Measurements from ENCODE around the gene SNTG2.

SNTG2 gene

DNA sequence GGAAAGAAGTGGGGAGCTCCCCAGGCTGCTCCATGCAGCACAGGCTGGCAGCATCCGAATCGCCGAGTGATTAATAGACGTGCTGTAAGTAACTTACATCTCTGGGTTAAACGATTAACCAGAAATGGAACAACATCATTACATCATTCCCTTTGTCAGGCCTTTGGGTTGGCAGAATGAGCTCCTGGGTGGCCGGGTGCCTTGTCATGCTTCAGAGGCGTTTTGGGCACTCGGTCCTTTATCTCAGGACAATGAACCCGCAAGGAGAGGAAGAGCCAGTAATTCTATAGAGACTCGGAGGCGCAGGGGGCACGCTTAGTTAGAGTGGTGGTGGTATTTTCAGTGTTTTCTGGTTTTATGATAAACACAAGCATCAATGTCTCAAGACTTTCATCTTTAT, 315.7 kb downstream of the SNTG2 start:
- no peak overlapping the region for H3K4me3 ChIP-seq (ENCODE audit: low read depth, low read length)
- TF ChIP-seq CTCF (IDR thresholded peaks at IDR 0.05; ENCODE audit: low read depth, low read length, missing control alignments) = no peak
- in situ Hi-C loops (cut with HindIII; ENCODE audit: low sequenced_read_pairs) = no loop called here
- DNase-seq (ENCODE audit: low read depth) = no peak

DNA sequence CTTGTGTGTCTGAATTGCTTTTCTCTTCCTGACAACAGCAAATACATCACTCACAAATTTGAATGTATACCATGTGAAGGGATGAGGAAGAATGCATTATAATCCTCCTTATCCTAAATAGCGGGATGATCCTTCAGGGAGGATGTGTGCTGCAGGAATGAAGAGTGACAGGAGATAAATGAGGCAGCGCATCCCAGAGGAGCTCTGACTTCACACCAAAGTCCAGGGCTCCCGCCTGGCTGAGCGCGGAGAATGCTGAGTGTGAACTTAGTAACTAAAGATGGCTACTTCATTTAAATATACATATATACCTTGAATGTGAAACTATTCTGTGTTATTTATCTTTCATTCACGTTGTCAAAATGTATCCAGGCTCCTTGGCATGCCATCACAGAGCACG, 317.4 kb downstream of the SNTG2 start:
- no peak for TF ChIP-seq CTCF (IDR thresholded peaks at IDR 0.05; ENCODE audit: low read depth, low read length, missing control alignments)
- DNase-seq (ENCODE audit: low read depth) = no peak
- in situ Hi-C loops (cut with HindIII; ENCODE audit: low sequenced_read_pairs) = no loop called here
- no peak overlapping the region for H3K4me3 ChIP-seq (ENCODE audit: low read depth, low read length)

DNA sequence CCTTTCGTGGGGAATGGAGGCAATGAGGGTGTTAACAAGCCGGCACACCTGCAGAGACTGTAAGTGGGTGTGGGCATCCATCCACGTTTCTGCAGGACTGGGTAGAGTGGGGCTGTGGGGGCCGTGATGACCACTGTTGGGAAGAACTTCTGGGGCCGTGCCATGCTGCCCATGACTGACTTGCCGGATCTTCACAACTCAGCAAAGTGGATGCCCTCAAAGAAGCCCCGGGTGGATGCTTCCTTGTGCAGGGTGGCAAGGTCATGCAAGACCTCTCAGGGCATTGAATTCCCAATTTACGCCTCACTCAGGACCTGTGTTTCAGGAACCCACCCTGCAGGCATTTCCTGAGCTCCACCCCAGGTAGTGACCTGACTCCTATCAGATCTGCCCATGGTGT, 319.2 kb downstream of the SNTG2 start:
- H3K4me3 ChIP-seq (ENCODE audit: low read depth, low read length) = no peak overlapping the region
- TF ChIP-seq CTCF (IDR thresholded peaks at IDR 0.05; ENCODE audit: low read depth, low read length, missing control alignments) = no peak
- in situ Hi-C loops (cut with HindIII; ENCODE audit: low sequenced_read_pairs) = no loop called here
- DNase-seq (ENCODE audit: low read depth) = no peak

DNA sequence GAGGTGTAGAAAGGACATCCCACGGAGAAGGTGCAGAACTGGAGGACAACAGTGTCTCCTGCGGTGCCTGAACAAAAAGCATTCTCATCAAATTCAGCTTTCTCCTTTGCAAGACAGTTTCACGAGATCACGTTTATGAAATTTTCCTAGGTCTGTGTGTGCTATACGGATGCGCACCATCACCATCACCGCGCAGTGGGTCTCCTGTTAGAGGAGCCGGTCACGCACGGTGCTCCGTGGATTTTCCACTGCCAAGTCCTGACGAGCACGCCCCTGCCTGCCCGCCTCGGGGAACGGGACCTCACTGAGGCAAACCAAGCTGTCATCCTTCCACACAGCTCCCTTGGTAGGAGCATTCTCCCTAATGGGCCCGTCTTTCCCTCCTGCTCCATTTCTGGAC, 322.2 kb downstream of the SNTG2 start:
- in situ Hi-C loops (cut with HindIII; ENCODE audit: low sequenced_read_pairs) = no loop called here
- no peak overlapping the region for H3K4me3 ChIP-seq (ENCODE audit: low read depth, low read length)
- DNase-seq (ENCODE audit: low read depth) = no peak
- TF ChIP-seq CTCF (IDR thresholded peaks at IDR 0.05; ENCODE audit: low read depth, low read length, missing control alignments) = no peak

GRCh38 chr2:1277634-1278033, 327.0 kb downstream of the SNTG2 start:
- H3K4me3 ChIP-seq (ENCODE audit: low read depth, low read length) = no peak overlapping the region
- no peak for TF ChIP-seq CTCF (IDR thresholded peaks at IDR 0.05; ENCODE audit: low read depth, low read length, missing control alignments)
- no peak for DNase-seq (ENCODE audit: low read depth)
- in situ Hi-C loops (cut with HindIII; ENCODE audit: low sequenced_read_pairs) = no loop called here

DNA sequence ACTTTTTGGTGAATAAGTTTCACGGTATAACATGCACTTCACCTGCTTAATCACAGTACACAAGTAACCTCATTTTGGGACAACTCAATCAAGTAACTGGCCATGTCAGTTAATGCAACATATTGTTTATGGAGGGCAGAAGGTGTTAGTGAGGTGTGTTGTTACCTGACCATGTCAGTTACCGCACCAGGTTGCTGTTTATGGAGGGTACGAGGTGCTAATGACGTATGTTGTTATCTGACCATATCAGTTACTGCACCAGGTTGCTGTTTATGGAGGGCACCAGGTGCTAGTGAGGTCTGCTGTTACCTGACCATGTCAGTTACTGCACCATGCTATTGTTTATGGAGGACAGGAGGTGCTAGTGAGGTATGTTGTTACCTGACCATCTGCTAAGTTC, 327.5 kb downstream of the SNTG2 start:
- in situ Hi-C loops (cut with HindIII; ENCODE audit: low sequenced_read_pairs) = no loop called here
- no peak for DNase-seq (ENCODE audit: low read depth)
- H3K4me3 ChIP-seq (ENCODE audit: low read depth, low read length) = no peak overlapping the region
- TF ChIP-seq CTCF (IDR thresholded peaks at IDR 0.05; ENCODE audit: low read depth, low read length, missing control alignments) = no peak

DNA sequence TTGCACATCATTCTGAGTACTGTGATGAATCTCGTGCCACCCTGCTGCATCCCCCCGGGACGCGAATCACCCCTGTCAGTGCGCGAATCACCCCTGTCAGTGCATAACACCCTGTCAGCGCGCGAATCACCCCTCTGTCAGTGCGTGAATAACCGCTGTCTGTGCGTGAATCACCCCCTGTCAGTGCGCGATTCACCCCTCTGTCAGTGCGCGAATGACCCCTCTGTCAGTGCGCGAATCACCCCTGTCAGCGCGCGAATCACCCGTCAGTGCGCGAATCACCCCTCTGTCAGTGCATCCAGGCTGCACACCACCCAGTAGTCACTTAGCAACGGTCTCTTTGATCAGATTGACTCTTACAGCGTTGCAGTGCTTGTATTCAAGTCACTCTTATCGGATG, 328.2 kb downstream of the SNTG2 start:
- no peak for TF ChIP-seq CTCF (IDR thresholded peaks at IDR 0.05; ENCODE audit: low read depth, low read length, missing control alignments)
- in situ Hi-C loops (cut with HindIII; ENCODE audit: low sequenced_read_pairs) = no loop called here
- DNase-seq (ENCODE audit: low read depth) = no peak
- H3K4me3 ChIP-seq (ENCODE audit: low read depth, low read length) = no peak overlapping the region

Data from astrocyte of the cerebellum (primary cell).